Pons (tissue), 1 donor: ENCODE results near the gene UBXN7.
"Not testable (repeated sequence)": the region's sequence is repeated elsewhere in the genome, so short reads cannot be mapped to it uniquely, and the experiment has no call there.

ENCODE experiments used
- DNase-seq: peaks from one replicate; pipeline ENCODE4 v3.0.0-alpha.2; 2016; ENCODE audit warnings: low spot score

Gene UBXN7

GRCh38 chr3:196354132-196354531 lies 78.1 kb downstream of the UBXN7 start:
- DNase-seq: no peak

GRCh38 chr3:196351541-196351940 lies 80.7 kb downstream of the UBXN7 start:
- no peak for DNase-seq

GRCh38 chr3:196350067-196350466 lies 82.2 kb downstream of the UBXN7 start:
- DNase-seq: no peak

- no peak for DNase-seq
Observed at GRCh38 chr3:196348698-196349097, 83.5 kb downstream of the UBXN7 start.

- DNase-seq: peak; percentile 48
Observed at GRCh38 chr3:196344663-196345062, 87.6 kb downstream of the UBXN7 start.

- DNase-seq: not testable (repeated sequence)
Observed at GRCh38 chr3:196343917-196344316, 88.3 kb downstream of the UBXN7 start.

- no peak for DNase-seq
Observed at GRCh38 chr3:196341137-196341536, 91.1 kb downstream of the UBXN7 start.

GRCh38 chr3:196340466-196340865 lies 91.8 kb downstream of the UBXN7 start:
- no peak for DNase-seq

GRCh38 chr3:196339493-196340254 lies 92.6 kb downstream of the UBXN7 start:
- no peak for DNase-seq

GRCh38 chr3:196339044-196339443 lies 93.2 kb downstream of the UBXN7 start:
- no peak for DNase-seq

- DNase-seq: no peak
Observed at GRCh38 chr3:196336319-196337145, 95.7 kb downstream of the UBXN7 start.

- DNase-seq: no peak
Observed at GRCh38 chr3:196335503-196335948, 96.7 kb downstream of the UBXN7 start.

GRCh38 chr3:196334982-196335381 lies 97.2 kb downstream of the UBXN7 start:
- DNase-seq: no peak

- no peak for DNase-seq
Observed at GRCh38 chr3:196332168-196332567, 100.1 kb downstream of the UBXN7 start.

GRCh38 chr3:196327405-196327804 lies 104.8 kb downstream of the UBXN7 start:
- DNase-seq: no peak

GRCh38 chr3:196326936-196327335 lies 105.3 kb downstream of the UBXN7 start:
- DNase-seq: no peak

GRCh38 chr3:196323691-196324090 lies 108.5 kb downstream of the UBXN7 start:
- DNase-seq: no peak

- no peak for DNase-seq
Observed at GRCh38 chr3:196323016-196323415, 109.2 kb downstream of the UBXN7 start.

- peak; percentile 11 for DNase-seq
Observed at GRCh38 chr3:196321162-196321561, 111.1 kb downstream of the UBXN7 start.

GRCh38 chr3:196320137-196320536 lies 112.1 kb downstream of the UBXN7 start:
- DNase-seq: no peak

- DNase-seq: peak; percentile 82
Observed at GRCh38 chr3:196317687-196318467, 114.3 kb downstream of the UBXN7 start, which contains the start of gene DYNLT2B. DYNLT2B (minus strand) TSS chr3:196318240; CDS start chr3:196318152, 88 bp downstream.
